ENCODE data around the gene ZNF70.

ZNF70 gene

GRCh38 chr22:23750714-23751440 is at the start of gene ZNF70:
Gene ZNF70 (minus strand): TSS chr22:23751112. CDS start chr22:23745140, 5,972 bp downstream.
- peak; percentile 94 for DNase-seq

- DNase-seq = no peak
These were observed 45.5 kb upstream of the ZNF70 start for GRCh38 chr22:23796461-23796860.

GRCh38 chr22:23793326-23793725 is 42.4 kb upstream of the ZNF70 start:
- no peak for DNase-seq

- no peak for DNase-seq
These were observed 41.1 kb upstream of the ZNF70 start for GRCh38 chr22:23791738-23792645.

GRCh38 chr22:23790819-23791737 is 40.2 kb upstream of the ZNF70 start:
- no peak for DNase-seq

- no peak for DNase-seq
These were observed 38.7 kb upstream of the ZNF70 start for GRCh38 chr22:23789638-23790037.

DNA sequence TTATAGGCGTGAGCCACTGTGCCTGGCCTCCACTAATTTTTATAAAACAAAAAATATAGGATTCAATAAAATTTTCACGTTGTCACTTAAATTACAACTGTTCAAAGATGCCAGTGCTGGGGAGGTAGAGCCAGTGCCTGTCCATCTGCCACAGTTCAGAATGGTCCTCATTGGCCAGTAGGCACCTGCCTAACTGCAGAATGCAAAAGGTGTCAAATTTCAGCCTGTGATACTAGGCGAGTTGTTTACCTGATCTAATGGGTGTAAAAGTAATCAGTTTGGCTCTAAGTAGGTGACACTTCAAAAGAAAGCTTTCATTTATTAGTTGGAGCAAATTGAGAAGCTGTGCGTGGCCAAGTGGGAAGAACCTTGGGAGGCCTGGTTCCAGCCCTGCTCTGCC is 38.2 kb upstream of the ZNF70 start:
- no peak for DNase-seq

DNA sequence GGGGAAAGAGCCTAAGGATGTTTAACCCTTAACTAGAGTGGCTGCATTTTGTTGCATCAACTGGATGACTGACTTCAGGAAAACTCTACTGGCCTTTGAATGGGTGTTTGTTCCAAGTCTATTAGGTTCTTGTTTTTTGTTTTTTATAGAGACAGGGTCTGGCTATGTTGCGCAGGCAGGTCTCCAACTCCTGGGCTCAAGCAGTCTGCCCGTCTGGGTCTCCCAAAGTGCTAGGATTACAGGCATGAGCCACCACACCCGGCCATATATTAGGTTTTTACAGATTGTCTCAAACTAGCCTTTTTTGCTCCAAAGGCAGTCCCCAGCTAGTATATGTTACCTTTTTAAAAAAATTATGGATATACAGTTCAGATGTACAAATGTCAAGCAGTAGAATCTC is 37.0 kb upstream of the ZNF70 start:
- no peak for DNase-seq

DNA sequence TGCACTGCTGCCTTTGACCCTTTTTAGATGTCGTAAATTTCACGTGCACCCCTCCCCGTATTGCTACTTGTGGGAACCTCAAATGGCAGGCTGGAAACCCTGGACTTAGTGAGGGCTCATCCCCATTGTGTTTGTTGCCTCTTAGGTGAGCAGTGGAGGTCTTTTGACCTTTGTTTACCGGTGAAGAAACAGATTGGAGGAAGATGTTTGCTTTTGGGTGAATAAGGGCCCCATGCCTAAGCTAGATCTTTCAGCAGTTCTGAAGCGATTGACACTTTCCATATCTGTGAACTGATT is 36.6 kb upstream of the ZNF70 start:
- DNase-seq = no peak

GRCh38 chr22:23786752-23787599 is 36.1 kb upstream of the ZNF70 start, which contains the start of gene SMARCB1:
Gene SMARCB1 (plus strand): TSS chr22:23786966. CDS start chr22:23787170, 204 bp downstream.
- DNase-seq = peak; percentile 97

DNA sequence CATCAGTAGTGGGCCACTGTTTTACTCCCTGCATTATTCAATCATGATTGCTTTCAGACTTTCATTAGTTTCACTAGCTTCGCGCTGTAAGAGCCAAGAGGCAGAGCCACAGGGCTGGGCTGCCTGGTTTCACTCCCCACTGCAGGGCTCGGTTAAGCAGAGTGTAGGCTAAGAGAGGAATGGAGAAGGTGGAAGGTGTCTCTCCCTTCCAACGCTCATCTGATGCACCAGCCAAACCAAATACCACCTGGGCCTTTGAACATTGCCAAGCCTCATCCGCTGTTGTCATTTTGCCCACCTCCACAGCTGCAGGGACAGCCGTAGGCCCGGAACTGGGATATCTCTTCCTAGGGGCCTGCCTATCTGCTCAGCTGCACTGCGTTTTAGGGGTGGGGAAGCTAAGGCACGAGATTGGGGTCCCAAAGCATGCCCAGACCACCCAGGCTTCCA is 35.4 kb upstream of the ZNF70 start:
- DNase-seq = no peak

- DNase-seq = peak; percentile 39
These were observed 33.4 kb upstream of the ZNF70 start for GRCh38 chr22:23784215-23784732.

DNA sequence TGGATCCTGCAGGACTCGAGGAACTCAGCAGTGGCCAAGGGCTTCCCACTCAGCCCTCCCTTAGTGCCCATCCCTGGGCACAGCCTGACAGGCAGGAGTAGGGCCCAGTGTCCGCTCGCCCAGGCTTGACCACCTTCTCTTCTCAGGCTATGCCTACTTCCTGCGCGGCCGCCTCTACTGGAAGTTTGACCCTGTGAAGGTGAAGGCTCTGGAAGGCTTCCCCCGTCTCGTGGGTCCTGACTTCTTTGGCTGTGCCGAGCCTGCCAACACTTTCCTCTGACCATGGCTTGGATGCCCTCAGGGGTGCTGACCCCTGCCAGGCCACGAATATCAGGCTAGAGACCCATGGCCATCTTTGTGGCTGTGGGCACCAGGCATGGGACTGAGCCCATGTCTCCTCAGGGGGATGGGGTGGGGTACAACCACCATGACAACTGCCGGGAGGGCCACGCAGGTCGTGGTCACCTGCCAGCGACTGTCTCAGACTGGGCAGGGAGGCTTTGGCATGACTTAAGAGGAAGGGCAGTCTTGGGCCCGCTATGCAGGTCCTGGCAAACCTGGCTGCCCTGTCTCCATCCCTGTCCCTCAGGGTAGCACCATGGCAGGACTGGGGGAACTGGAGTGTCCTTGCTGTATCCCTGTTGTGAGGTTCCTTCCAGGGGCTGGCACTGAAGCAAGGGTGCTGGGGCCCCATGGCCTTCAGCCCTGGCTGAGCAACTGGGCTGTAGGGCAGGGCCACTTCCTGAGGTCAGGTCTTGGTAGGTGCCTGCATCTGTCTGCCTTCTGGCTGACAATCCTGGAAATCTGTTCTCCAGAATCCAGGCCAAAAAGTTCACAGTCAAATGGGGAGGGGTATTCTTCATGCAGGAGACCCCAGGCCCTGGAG is 32.6 kb upstream of the ZNF70 start:
- no peak for DNase-seq

GRCh38 chr22:23782703-23783102 is 31.8 kb upstream of the ZNF70 start:
- no peak for DNase-seq

GRCh38 chr22:23782252-23782651 is 31.3 kb upstream of the ZNF70 start:
- no peak for DNase-seq

GRCh38 chr22:23781511-23782183 is 30.7 kb upstream of the ZNF70 start:
- no peak for DNase-seq

- no peak for DNase-seq
These were observed 30.2 kb upstream of the ZNF70 start for GRCh38 chr22:23781065-23781464.

- no peak for DNase-seq
These were observed 29.3 kb upstream of the ZNF70 start for GRCh38 chr22:23780146-23780748.

GRCh38 chr22:23779731-23780130 is 28.8 kb upstream of the ZNF70 start:
- no peak for DNase-seq

GRCh38 chr22:23779083-23779482 is 28.2 kb upstream of the ZNF70 start:
- no peak for DNase-seq
